ENCODE data around the gene LRRC56.

The LRRC56 gene

GRCh38 chr11:555227-555779, 18.0 kb downstream of the LRRC56 start:
- H3K9me3 ChIP-seq (ENCODE audit: control insufficient read depth, insufficient read depth, low read depth, low read length): no peaks in the 10 kb centered on the region
- POLR2A ChIA-PET: interaction anchor here (0.9 to 1.4 kb wide), 6 partner anchors 8 to 171 kb away, joined by 3 to 10 read pairs (median 4); partner anchors contain the start of genes HRAS, IRF7 and PHRF1
- TF ChIP-seq ZNF398 (tag by site-specific recombination; IDR thresholded peaks at IDR 0.05) (peak; percentile 74), SP2 (tag by site-specific recombination; IDR thresholded peaks at IDR 0.05) (no peak)
- CTCF ChIA-PET: interaction anchor here (0.5 to 2.8 kb wide), 12 partner anchors 10 to 356 kb away, joined by 3 to 17 read pairs (median 4); no protein-coding TSS in a partner anchor
- no peaks in the 10 kb centered on the region for H3K4me1 ChIP-seq (ENCODE audit: control insufficient read depth, insufficient read depth, low read length)
- no peaks in the 10 kb centered on the region for H3K36me3 ChIP-seq (ENCODE audit: control insufficient read depth in 2 of 2, insufficient read depth in 1 of 2, low read length in 2 of 2)
- no peak overlapping the region; the same call in 1 of the 2 replicates for H3K27ac ChIP-seq (ENCODE audit: extremely low read depth, low read depth, low read length)
- H3K4me3 ChIP-seq (ENCODE audit: low read depth, low read length): peak overlapping the region; percentile 44

GRCh38 chr11:555780-556661, 18.7 kb downstream of the LRRC56 start:
- H3K4me3 ChIP-seq (ENCODE audit: low read depth, low read length): no peak overlapping the region
- CTCF ChIA-PET: interaction anchor here (1.0 to 2.8 kb wide), 4 partner anchors 9 to 172 kb away, joined by 3 to 17 read pairs (median 10); no protein-coding TSS in a partner anchor
- TF ChIP-seq ZNF274 (IDR thresholded peaks at IDR 0.05; ENCODE audit: low read length) (no peak), ZNF274 (tag by site-specific recombination; IDR thresholded peaks at IDR 0.05; ENCODE audit: borderline replicate concordance) (no peak), HOXA7 (CRISPR knock-in tag; IDR thresholded peaks at IDR 0.05; ENCODE audit: borderline replicate concordance) (no peak), ZNF449 (tag by site-specific recombination; IDR thresholded peaks at IDR 0.05) (no peak), ZFP69B (tag by site-specific recombination; IDR thresholded peaks at IDR 0.05) (no peak)
- no peak overlapping the region for H3K27ac ChIP-seq (ENCODE audit: extremely low read depth, low read depth, low read length)
- POLR2A ChIA-PET: interaction anchor here (0.6 to 1.4 kb wide), 4 partner anchors 20 to 171 kb away, joined by 3 to 5 read pairs (median 4); no protein-coding TSS in a partner anchor
- no peaks in the 10 kb centered on the region for H3K36me3 ChIP-seq (ENCODE audit: control insufficient read depth in 2 of 2, insufficient read depth in 1 of 2, low read length in 2 of 2)
- no peaks in the 10 kb centered on the region for H3K9me3 ChIP-seq (ENCODE audit: control insufficient read depth, insufficient read depth, low read depth, low read length)
- no peaks in the 10 kb centered on the region for H3K4me1 ChIP-seq (ENCODE audit: control insufficient read depth, insufficient read depth, low read length)

- Histone ChIP-seq H3K9me3 (ENCODE audit: control insufficient read depth, insufficient read depth, low read depth, low read length) (no peaks in the 10 kb centered on the region), H3K36me3 (ENCODE audit: control insufficient read depth in 2 of 2, insufficient read depth in 1 of 2, low read length in 2 of 2) (no peaks in the 10 kb centered on the region), H3K27ac (ENCODE audit: extremely low read depth, low read depth, low read length) (no peak overlapping the region), H3K4me1 (ENCODE audit: control insufficient read depth, insufficient read depth, low read length) (no peaks in the 10 kb centered on the region), H3K4me3 (ENCODE audit: low read depth, low read length) (no peak overlapping the region)
- no peak for TF ChIP-seq SP3 (tag by site-specific recombination; IDR thresholded peaks at IDR 0.05)
- peak; percentile 33 for TF ChIP-seq GLIS2 (tag by site-specific recombination; IDR thresholded peaks at IDR 0.05)
- ChIA-PET POLR2A (interaction anchor here (1.0 to 1.4 kb wide), 2 partner anchors 10 to 19 kb away, joined by 3 read pairs; no protein-coding TSS in a partner anchor), CTCF (interaction anchor here (0.6 to 2.8 kb wide), 4 partner anchors 9 to 171 kb away, joined by 3 to 17 read pairs (median 3); no protein-coding TSS in a partner anchor)
Observed at GRCh38 chr11:556662-557256, 19.4 kb downstream of the LRRC56 start.

All from HEK293 (cell line).